GM23338 (cell line): ENCODE data around the gene PATE1. TPM values are rescaled to one million over a fixed set of nuclear protein-coding genes. Genes with fewer than 3 reads are reported as not detected.

Source experiments
- ATAC-seq: fragments of 200-7000 bp; cut with Tn5 transposase; 3 replicates; pipeline ENCODE4 v1.9.1; 2020
- DNase-seq: peaks from one replicate; pipeline ENCODE4 v3.0.0-alpha.2; 2015; ENCODE audit warnings: low spot score
- H2AFZ ChIP-seq: fragments of 200-600 bp; sonication (generic); 2 replicates; pipeline ENCODE4 v1.8.0; 2016; ENCODE audit warnings: antibody characterized with exemption, mild to moderate bottlenecking, moderate library complexity
- H3F3A ChIP-seq: fragments of 200-600 bp; sonication (generic); replicated peaks from 2 replicates; pipeline ENCODE4 v1.8.0; 2017; ENCODE audit warnings: antibody characterized with exemption, mixed run types, low read depth
- H3K27ac ChIP-seq: fragments of 200-600 bp; sonication (generic); 2 replicates; pipeline ENCODE4 v1.6.1; 2016; ENCODE audit warnings: low read depth
- H3K27me3 ChIP-seq: fragments of 200-600 bp; sonication (generic); 2 replicates; pipeline ENCODE4 v1.8.0; 2016; ENCODE audit warnings: mild to moderate bottlenecking, mixed run types, moderate library complexity; ENCODE audit not compliant: insufficient read depth
- H3K36me3 ChIP-seq: fragments of 200-600 bp; sonication (generic); 2 replicates; pipeline ENCODE4 v1.8.0; 2016; ENCODE audit warnings: mild to moderate bottlenecking; ENCODE audit not compliant: insufficient read depth
- H3K4me1 ChIP-seq: fragments of 200-600 bp; sonication (generic); 2 replicates; pipeline ENCODE4 v1.8.0; 2016; ENCODE audit warnings: mild to moderate bottlenecking, moderate library complexity; ENCODE audit not compliant: insufficient read depth
- H3K4me2 ChIP-seq: fragments of 200-600 bp; sonication (generic); 2 replicates; pipeline ENCODE4 v1.7.1; 2017; ENCODE audit warnings: mixed run types
- H3K4me3 ChIP-seq: fragments of 200-600 bp; sonication (generic); 2 replicates; pipeline ENCODE4 v1.6.1; 2016; ENCODE audit warnings: mixed run types
- H3K79me2 ChIP-seq: fragments of 200-600 bp; sonication (generic); replicated peaks from 2 replicates; pipeline ENCODE4 v1.8.0; 2017; ENCODE audit warnings: mild to moderate bottlenecking; ENCODE audit not compliant: insufficient read depth
- H3K9me2 ChIP-seq: fragments of 200-600 bp; sonication (generic); 2 replicates; pipeline ENCODE4 v1.8.0; 2017; ENCODE audit not compliant: insufficient read depth
- H4K20me1 ChIP-seq: fragments of 200-600 bp; sonication (generic); replicated peaks from 2 replicates; pipeline ENCODE4 v1.8.0; 2017; ENCODE audit warnings: mild to moderate bottlenecking; ENCODE audit not compliant: insufficient read depth
- H3K27ac Mint-ChIP-seq: 2 replicates; pipeline ENCODE4 v1.8.0; 2020; ENCODE audit warnings: inconsistent platforms, mild to moderate bottlenecking, moderate library complexity, mixed read lengths
- H3K27me3 Mint-ChIP-seq: 3 replicates; pipeline ENCODE4 v1.8.0; 2022; ENCODE audit warnings: low read depth, mild to moderate bottlenecking, moderate library complexity, mixed read lengths, inconsistent platforms; ENCODE audit not compliant: insufficient read depth, poor library complexity
- H3K36me3 Mint-ChIP-seq: 3 replicates; pipeline ENCODE4 v1.8.0; 2021; ENCODE audit warnings: low read depth, mild to moderate bottlenecking, inconsistent platforms, moderate library complexity, mixed read lengths
- H3K4me1 Mint-ChIP-seq: 3 replicates; pipeline ENCODE4 v1.8.0; 2020; ENCODE audit warnings: mild to moderate bottlenecking, inconsistent platforms, mixed read lengths
- H3K4me3 Mint-ChIP-seq: 3 replicates; pipeline ENCODE4 v1.8.0; 2021; ENCODE audit warnings: moderate library complexity, mild to moderate bottlenecking, inconsistent platforms, mixed read lengths
- H3K9me3 Mint-ChIP-seq: 3 replicates; pipeline ENCODE4 v1.8.0; 2020; ENCODE audit warnings: moderate library complexity, mild to moderate bottlenecking, inconsistent platforms, mixed read lengths
- CREB1 ChIP-seq: fragments of 250-450 bp; sonication (Bioruptor Pico); IDR thresholded peaks from 2 replicates; pipeline ENCODE4 v1.5.0; 2020; ENCODE audit warnings: low read depth, mild to moderate bottlenecking, moderate library complexity
- ETS1 ChIP-seq: IDR thresholded peaks from 2 replicates; pipeline ENCODE4 v1.6.1; 2016; ENCODE audit warnings: antibody characterized with exemption
- EZH2 ChIP-seq: fragments of 200-600 bp; sonication (generic); IDR thresholded peaks from one replicate; pipeline ENCODE4 v1.8.0; 2017; ENCODE audit warnings: antibody characterized with exemption, mild to moderate bottlenecking, low read depth; ENCODE audit not compliant: unreplicated experiment
- EZH2phosphoT487 ChIP-seq: fragments of 200-600 bp; sonication (generic); IDR thresholded peaks from one replicate; pipeline ENCODE4 v1.8.1; 2018; ENCODE audit warnings: antibody characterized with exemption; ENCODE audit not compliant: unreplicated experiment
- JUNB ChIP-seq: IDR thresholded peaks from one replicate; pipeline ENCODE4 v1.6.1; 2016; ENCODE audit warnings: antibody characterized with exemption; ENCODE audit not compliant: unreplicated experiment
- NANOG ChIP-seq: IDR thresholded peaks from 2 replicates; pipeline ENCODE4 v1.6.1; 2016; ENCODE audit warnings: antibody characterized with exemption, borderline replicate concordance
- POLR2AphosphoS5 ChIP-seq: IDR thresholded peaks from 2 replicates; pipeline ENCODE4 v1.6.1; 2016; ENCODE audit warnings: antibody characterized with exemption, low read depth
- STAT1 ChIP-seq: IDR thresholded peaks from one replicate; pipeline ENCODE4 v1.6.1; 2016; ENCODE audit warnings: antibody characterized with exemption; ENCODE audit not compliant: unreplicated experiment
- ZNF114 ChIP-seq: fragments of 250-450 bp; sonication (Bioruptor Pico); IDR thresholded peaks from 2 replicates; pipeline ENCODE4 v1.5.0; 2020; ENCODE audit warnings: mild to moderate bottlenecking, moderate library complexity
- ZNF331 ChIP-seq: fragments of 250-450 bp; sonication (Bioruptor Pico); IDR thresholded peaks from 2 replicates; pipeline ENCODE4 v1.5.0; 2020; ENCODE audit warnings: low read depth, mild to moderate bottlenecking, moderate library complexity
- ZNF462 ChIP-seq: fragments of 250-450 bp; sonication (Bioruptor Pico); IDR thresholded peaks from 2 replicates; pipeline ENCODE4 v1.5.0; 2020; ENCODE audit warnings: mild to moderate bottlenecking, moderate library complexity
- polyA plus RNA-seq: library from polyadenylated mRNA; unstranded; fragments of >200 nt; fragmentation: Nextera tagmentation; extraction: Ambion mirVana; gene quantifications from 2 replicates; pipeline ENCODE4 v1.2.1, GENCODE V29; 2016
- total RNA-seq: library from RNA; depleted of rRNA; stranded (reverse); fragments of >200 nt; shearing (Covaris generic); gene quantifications from 2 replicates; pipeline ENCODE4 v1.2.3, GENCODE V29; 2014
- TF ChIP-seq, protein P1 (sequence below), 2 experiments: fragments of 200-600 bp in 1 of 2; sonication (generic) in 1 of 2; conservative IDR thresholded peaks; 2 replicates each; pipeline versions ENCODE4 v1.5.1 to v1.6.1; 2016 to 2017; ENCODE audit warnings: antibody characterized with exemption in 2 of 2, low read depth in 2 of 2, mild to moderate bottlenecking in 2 of 2, moderate library complexity in 1 of 2
- TF ChIP-seq, protein P2 (sequence below): IDR thresholded peaks from one replicate; pipeline ENCODE4 v1.6.1; 2018; ENCODE audit warnings: antibody characterized with exemption; ENCODE audit not compliant: unreplicated experiment

Gene PATE1
- total and polyA plus RNA-seq, 2 experiments from 2014 or later = not detected

GRCh38 chr11:125740617-125741016, 5.5 kb upstream of the PATE1 start:
- Histone ChIP-seq H3K79me2 (no peaks in the 10 kb centered on the region), H3F3A (no peaks in the 10 kb centered on the region), H2AFZ (no peak overlapping the region), H3K4me2 (no peak overlapping the region), H3K27ac (no peak overlapping the region), H3K36me3 (no peaks in the 10 kb centered on the region), H3K4me3 (no peak overlapping the region), H3K27me3 (no peaks in the 10 kb centered on the region), H3K9me2 (no peaks in the 10 kb centered on the region), H4K20me1 (no peaks in the 10 kb centered on the region), H3K4me1 (no peaks in the 10 kb centered on the region)
- DNase-seq (no peak), ATAC-seq (no peak)
- H3K4me3 Mint-ChIP-seq = no peak overlapping the region
- no peaks in the 10 kb centered on the region for H3K4me1 Mint-ChIP-seq
- no peak for TF ChIP-seq ZNF462 (CRISPR knock-in tag)
- no peak for TF ChIP-seq EZH2
- TF ChIP-seq ZNF331 (CRISPR knock-in tag) = no peak
- no peak for TF ChIP-seq CREB1
- no peak for TF ChIP-seq EZH2phosphoT487
- TF ChIP-seq ZNF114 (CRISPR knock-in tag) = no peak
- no peak for TF ChIP-seq NANOG
- no peak for TF ChIP-seq JUNB
- TF ChIP-seq POLR2AphosphoS5 = no peak
- no peak for TF ChIP-seq ETS1
- TF ChIP-seq, protein P1, sequence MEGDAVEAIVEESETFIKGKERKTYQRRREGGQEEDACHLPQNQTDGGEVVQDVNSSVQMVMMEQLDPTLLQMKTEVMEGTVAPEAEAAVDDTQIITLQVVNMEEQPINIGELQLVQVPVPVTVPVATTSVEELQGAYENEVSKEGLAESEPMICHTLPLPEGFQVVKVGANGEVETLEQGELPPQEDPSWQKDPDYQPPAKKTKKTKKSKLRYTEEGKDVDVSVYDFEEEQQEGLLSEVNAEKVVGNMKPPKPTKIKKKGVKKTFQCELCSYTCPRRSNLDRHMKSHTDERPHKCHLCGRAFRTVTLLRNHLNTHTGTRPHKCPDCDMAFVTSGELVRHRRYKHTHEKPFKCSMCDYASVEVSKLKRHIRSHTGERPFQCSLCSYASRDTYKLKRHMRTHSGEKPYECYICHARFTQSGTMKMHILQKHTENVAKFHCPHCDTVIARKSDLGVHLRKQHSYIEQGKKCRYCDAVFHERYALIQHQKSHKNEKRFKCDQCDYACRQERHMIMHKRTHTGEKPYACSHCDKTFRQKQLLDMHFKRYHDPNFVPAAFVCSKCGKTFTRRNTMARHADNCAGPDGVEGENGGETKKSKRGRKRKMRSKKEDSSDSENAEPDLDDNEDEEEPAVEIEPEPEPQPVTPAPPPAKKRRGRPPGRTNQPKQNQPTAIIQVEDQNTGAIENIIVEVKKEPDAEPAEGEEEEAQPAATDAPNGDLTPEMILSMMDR (conservative IDR thresholded peaks at IDR 0.05; ENCODE audit: low read depth in 2 of 2) = no peak
- TF ChIP-seq, protein P2, sequence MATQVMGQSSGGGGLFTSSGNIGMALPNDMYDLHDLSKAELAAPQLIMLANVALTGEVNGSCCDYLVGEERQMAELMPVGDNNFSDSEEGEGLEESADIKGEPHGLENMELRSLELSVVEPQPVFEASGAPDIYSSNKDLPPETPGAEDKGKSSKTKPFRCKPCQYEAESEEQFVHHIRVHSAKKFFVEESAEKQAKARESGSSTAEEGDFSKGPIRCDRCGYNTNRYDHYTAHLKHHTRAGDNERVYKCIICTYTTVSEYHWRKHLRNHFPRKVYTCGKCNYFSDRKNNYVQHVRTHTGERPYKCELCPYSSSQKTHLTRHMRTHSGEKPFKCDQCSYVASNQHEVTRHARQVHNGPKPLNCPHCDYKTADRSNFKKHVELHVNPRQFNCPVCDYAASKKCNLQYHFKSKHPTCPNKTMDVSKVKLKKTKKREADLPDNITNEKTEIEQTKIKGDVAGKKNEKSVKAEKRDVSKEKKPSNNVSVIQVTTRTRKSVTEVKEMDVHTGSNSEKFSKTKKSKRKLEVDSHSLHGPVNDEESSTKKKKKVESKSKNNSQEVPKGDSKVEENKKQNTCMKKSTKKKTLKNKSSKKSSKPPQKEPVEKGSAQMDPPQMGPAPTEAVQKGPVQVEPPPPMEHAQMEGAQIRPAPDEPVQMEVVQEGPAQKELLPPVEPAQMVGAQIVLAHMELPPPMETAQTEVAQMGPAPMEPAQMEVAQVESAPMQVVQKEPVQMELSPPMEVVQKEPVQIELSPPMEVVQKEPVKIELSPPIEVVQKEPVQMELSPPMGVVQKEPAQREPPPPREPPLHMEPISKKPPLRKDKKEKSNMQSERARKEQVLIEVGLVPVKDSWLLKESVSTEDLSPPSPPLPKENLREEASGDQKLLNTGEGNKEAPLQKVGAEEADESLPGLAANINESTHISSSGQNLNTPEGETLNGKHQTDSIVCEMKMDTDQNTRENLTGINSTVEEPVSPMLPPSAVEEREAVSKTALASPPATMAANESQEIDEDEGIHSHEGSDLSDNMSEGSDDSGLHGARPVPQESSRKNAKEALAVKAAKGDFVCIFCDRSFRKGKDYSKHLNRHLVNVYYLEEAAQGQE = no peak
- no peak for TF ChIP-seq STAT1
- H3K27ac Mint-ChIP-seq = no peak overlapping the region
- H3K27me3 Mint-ChIP-seq = no peaks in the 10 kb centered on the region
- H3K36me3 Mint-ChIP-seq = no peaks in the 10 kb centered on the region
- no peaks in the 10 kb centered on the region for H3K9me3 Mint-ChIP-seq
